Measurements from ENCODE around the gene TELO2.

DNA sequence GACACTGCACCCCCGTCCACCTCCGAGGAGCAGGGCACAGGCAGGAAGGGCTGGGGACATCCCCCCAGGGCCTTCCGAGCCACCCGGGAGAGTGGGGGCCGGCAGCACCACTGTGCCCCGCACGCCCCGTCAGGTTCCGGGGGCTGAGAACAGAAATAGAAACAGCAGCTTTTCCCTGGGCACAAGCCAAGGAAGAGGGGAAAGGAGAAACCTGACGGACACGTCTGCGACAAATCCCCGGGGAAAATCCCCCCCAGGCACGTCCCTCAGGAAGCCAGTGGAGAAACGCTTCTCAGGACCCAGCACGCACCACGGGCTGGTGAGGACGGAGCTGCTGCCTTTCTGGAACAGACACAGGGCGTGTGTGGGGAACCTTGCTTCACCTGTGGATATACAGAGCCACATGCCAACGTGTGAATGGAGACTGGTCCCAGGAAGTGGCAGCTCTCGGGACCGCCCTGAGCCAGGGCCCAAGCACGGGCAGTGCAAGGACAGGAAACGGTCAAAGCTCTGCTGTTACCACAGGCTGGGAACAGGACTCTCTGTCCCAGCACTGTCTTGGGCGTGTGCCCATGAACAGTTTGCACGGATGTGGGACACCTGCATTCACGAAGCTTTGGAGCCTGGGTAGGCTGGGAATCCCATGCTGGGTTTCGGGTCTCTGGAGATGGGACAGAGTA, 39.1 kb downstream of the TELO2 start:
- TF ChIP-seq POLR2A (IDR thresholded peaks at IDR 0.05): peak in 1 of 2 donors; percentile 52
- TF ChIP-seq, protein P1, sequence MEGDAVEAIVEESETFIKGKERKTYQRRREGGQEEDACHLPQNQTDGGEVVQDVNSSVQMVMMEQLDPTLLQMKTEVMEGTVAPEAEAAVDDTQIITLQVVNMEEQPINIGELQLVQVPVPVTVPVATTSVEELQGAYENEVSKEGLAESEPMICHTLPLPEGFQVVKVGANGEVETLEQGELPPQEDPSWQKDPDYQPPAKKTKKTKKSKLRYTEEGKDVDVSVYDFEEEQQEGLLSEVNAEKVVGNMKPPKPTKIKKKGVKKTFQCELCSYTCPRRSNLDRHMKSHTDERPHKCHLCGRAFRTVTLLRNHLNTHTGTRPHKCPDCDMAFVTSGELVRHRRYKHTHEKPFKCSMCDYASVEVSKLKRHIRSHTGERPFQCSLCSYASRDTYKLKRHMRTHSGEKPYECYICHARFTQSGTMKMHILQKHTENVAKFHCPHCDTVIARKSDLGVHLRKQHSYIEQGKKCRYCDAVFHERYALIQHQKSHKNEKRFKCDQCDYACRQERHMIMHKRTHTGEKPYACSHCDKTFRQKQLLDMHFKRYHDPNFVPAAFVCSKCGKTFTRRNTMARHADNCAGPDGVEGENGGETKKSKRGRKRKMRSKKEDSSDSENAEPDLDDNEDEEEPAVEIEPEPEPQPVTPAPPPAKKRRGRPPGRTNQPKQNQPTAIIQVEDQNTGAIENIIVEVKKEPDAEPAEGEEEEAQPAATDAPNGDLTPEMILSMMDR (IDR thresholded peaks at IDR 0.05): no peak
